SKM-1 (cell line): ENCODE data around the gene DNAH11.
"Not testable (repeated sequence)": the region's sequence is repeated elsewhere in the genome, so short reads cannot be mapped to it uniquely, and the experiment has no call there.

Experiments
- DNase-seq: peaks from one replicate; lab custom pipeline; 2025; ENCODE audit not compliant: unreplicated experiment; lab: John Stamatoyannopoulos, UW

Gene DNAH11, protein sequence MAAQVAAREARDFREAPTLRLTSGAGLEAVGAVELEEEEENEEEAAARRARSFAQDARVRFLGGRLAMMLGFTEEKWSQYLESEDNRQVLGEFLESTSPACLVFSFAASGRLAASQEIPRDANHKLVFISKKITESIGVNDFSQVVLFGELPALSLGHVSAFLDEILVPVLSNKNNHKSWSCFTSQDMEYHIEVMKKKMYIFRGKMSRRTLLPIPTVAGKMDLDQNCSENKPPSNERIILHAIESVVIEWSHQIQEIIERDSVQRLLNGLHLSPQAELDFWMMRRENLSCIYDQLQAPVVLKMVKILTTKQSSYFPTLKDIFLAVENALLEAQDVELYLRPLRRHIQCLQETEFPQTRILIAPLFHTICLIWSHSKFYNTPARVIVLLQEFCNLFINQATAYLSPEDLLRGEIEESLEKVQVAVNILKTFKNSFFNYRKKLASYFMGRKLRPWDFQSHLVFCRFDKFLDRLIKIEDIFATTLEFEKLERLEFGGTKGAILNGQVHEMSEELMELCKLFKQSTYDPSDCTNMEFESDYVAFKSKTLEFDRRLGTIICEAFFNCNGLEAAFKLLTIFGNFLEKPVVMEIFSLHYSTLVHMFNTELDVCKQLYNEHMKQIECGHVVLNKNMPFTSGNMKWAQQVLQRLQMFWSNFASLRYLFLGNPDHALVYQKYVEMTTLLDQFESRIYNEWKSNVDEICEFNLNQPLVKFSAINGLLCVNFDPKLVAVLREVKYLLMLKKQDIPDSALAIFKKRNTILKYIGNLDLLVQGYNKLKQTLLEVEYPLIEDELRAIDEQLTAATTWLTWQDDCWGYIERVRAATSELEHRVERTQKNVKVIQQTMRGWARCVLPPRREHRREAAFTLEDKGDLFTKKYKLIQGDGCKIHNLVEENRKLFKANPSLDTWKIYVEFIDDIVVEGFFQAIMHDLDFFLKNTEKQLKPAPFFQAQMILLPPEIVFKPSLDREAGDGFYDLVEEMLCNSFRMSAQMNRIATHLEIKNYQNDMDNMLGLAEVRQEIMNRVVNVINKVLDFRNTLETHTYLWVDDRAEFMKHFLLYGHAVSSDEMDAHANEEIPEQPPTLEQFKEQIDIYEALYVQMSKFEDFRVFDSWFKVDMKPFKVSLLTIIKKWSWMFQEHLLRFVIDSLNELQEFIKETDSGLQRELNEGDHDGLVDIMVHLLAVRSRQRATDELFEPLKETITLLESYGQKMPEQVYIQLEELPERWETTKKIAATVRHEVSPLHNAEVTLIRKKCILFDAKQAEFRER (N-terminal part only)

GRCh38 chr7:21542891-21543527 lies at the start of gene DNAH11:
Gene DNAH11, plus strand, starts transcription at chr7:21543039. Its CDS starts 207 bp downstream, at chr7:21543246.
- no peak for DNase-seq

DNA sequence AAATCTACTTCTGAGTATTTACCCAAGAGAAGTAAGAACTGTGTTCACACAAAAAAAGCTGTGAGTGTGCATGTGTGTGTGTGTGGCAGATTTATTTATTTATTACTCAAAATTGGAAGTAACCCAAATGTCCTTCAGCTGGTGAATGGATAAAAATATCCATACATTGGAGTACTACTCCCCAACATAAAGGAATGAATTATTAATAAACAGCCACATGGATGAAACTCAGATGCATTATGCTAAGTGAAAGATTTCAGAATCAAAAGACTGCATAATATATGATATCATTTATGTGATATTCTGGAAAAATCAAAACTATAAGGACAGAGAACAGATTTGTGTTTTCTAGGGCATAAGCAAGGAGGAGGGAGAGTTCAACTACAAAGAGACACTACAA lies 47.1 kb upstream of the DNAH11 start:
- no peak for DNase-seq

DNA sequence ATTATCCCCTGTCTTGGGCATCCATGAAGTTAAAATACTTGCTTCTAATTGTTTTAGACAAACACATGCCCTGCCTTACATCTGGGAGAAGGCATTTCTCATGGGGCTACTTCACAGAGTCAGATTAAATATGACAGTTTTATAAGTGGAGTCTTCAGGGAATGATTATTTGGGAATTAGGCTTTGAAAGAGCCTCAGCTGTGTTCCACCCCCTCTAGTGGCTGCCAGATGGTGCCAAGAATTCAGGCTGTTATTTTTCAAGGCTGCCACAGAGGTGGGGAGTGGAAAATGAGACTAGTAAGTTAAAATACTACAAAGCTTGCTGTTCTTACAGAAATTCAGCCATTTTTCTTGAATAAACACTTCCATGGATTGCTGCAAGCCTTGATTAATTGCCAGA lies 45.8 kb upstream of the DNAH11 start:
- DNase-seq, result no peak

DNA sequence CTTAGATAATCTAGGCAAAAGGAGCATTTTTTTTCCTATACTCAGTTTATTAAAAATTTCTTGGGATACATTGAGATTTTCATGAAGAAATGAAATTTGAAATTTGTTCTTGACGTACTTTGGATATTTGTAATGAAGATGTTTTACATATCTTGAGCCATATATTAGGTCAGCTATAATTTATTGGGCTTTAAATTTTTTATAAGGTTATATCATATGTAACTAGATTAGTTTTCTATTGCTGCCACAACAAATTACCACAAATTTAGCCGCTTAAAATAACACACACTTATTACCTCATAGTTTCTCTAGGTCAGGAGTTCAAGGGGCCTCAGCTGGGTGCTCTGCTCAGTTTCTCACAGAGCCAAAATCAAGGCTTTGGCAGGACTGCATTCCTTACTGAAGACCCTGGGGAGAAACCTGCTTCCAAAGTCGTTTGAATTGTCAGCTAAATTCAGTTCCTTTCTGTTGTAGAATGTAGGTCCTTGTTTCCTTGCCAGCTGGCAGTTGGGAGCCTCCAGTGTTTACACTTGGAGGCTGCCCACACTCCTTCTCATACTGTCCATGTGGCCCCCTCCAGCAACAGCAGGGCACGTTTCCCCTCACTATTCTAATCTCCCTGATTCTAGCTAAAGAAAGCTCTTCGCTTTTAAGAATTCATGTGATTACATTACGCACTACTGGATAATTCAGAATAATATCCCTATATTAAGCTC lies 42.6 kb upstream of the DNAH11 start:
- no peak for DNase-seq

- DNase-seq, result no peak
These were observed 38.8 kb upstream of the DNAH11 start for GRCh38 chr7:21504021-21504420.

DNA sequence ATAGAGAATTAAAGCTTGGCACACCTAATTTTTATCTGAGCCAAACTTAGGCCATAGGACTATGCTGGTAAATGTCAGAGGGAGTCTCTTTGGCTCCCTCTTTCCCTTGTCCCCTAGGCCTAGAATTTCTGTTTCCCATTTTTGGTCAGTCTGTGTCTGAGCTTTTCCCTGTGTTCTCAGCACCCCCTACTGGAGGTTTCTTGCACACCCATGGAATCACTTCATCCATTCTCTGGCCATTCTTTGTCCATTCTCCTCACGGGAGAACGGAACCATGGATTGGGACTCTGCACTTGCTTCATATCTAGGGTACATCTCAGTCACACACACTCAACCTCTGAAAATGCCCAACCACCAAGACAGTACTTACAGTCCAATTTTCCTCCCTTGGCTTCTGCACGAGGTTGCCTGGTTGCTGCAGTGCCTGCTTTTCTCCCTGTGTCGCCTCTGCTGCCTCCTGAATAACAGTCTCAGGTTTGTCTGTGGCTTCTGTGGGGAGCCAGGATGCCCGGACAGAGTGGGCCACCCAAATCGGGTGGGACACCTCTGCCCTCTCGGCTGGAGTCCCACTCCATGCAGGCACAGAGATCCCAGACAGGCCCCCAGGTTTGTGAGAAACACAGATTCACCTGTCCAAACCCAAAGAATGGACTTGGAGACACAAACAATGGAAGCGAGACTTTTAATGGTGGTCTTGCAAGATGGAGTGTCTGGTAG lies 35.1 kb upstream of the DNAH11 start:
- DNase-seq, result no peak

- DNase-seq, result no peak
These were observed 34.3 kb upstream of the DNAH11 start for GRCh38 chr7:21508538-21508937.

- no peak for DNase-seq
These were observed 28.8 kb upstream of the DNAH11 start for GRCh38 chr7:21514062-21514461.

DNA sequence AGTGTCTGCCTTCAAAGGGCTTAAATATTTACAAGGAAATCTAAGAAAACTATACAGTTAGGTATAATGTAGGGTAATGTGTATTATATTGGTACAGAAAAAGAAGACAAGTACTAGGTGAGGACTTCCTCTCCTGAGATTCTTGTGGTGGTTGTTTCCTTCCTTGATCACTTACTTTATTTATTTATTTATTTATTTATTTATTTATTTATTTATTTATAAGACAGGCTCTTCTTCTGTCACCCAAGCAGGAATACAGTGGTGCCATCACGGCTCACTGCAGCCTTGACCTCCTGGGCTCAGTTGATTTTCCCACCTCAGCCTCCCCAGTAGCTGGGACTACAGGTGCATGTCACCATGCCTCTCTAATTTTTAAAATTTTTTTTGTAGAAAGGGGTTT lies 18.2 kb upstream of the DNAH11 start:
- DNase-seq, result no peak

GRCh38 chr7:21526007-21526406 lies 16.8 kb upstream of the DNAH11 start:
- peak; percentile 18 for DNase-seq

DNA sequence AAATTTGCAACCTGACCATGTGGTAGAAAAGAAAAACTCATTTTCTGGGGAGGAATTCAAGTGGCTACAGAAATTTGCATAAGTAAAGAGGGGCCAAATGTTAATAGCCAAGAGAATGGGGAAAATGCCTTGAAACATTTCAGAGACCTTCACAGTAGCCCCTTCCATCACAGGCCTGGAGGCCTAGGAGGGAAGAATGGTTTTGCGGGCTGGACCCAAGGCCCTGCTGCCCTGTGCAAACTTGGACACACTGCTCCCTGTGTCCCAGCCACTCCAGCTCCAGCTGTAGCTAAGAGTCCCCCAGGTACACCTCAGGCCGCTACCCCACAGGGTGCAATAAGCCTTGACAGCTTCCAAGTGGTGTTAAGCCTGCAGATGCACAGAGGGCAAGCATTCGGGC lies 16.4 kb upstream of the DNAH11 start:
- DNase-seq, result no peak

- DNase-seq, result not testable (repeated sequence)
These were observed 10.4 kb upstream of the DNAH11 start for GRCh38 chr7:21532485-21532884.

DNA sequence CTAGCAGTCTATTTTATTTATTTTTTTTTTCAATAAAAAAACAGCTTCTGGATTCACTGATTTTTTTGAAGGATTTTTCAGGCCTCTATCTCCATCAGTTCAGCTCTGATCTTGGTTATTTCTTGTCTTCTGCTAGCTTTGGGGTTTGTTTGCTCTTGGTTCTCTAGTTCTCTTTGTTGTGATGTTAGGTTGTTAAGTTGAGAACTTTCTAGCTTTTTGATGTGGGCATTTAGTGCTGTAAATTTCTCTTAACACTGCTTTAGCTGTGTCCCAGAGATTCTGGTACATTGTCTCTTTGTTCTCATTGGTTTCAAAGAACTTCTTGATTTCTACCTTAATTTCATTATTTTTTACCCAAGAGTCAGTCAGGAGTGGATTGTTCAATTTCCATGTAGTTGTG lies 9.2 kb upstream of the DNAH11 start:
- not testable (repeated sequence) for DNase-seq

DNA sequence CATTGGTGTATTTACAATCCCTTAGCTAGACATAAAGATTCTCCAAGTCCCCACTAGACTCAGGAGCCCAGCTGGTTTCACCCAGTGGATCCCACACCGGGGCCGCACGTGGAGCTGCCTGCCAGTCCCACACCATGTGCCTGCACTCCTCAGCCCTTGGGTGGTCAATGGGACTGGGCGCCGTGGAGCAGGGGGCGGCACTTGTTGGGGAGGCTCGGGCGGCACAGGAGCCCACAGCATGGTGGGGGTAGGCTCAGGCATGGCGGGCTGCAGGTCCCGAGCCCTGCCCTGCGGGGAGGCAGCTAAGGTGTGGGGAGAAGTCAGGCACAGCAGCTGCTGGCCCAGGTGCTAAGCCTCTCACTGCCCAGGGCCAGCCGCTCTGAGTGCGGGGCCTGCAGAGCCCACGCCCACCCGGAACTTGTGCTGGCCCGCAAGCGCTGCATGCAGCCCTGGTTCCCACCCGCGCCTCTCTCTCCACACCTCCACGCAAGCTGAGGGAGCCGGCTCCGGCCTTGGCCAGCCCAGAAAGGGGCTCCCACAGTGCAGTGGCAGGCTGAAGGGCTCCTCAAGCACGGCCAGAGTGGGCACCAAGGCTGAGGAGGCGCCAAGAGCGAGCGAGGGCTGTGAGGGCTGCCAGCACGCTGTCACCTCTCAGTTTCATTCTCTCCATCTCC lies 6.3 kb upstream of the DNAH11 start:
- not testable (repeated sequence) for DNase-seq

DNA sequence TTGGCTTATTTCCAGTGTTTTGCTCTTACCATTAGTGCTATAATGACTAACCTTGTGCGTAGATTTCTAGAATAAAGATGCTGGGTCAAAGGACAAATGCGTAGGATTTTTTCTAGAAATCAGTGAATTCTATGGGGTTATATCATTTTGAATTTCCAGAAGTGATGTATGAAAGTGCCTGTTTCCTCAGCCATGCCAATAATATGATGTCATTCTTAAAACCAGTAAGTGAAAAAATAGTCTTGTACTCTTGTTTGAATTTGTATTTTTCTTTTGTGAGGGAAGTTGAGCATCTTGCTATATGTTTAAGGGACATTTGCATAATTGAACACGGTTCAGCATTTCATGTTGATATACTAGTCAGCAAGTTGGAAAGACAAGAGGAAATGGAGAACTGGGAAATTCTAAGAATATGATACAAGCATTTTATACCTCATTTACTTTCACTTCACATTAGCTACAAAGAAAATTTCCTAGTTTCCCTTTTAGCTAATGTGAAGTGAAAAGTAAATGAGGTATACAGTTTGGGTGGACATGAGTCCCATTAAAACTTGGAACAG lies 3.8 kb upstream of the DNAH11 start:
- DNase-seq, result no peak

DNA sequence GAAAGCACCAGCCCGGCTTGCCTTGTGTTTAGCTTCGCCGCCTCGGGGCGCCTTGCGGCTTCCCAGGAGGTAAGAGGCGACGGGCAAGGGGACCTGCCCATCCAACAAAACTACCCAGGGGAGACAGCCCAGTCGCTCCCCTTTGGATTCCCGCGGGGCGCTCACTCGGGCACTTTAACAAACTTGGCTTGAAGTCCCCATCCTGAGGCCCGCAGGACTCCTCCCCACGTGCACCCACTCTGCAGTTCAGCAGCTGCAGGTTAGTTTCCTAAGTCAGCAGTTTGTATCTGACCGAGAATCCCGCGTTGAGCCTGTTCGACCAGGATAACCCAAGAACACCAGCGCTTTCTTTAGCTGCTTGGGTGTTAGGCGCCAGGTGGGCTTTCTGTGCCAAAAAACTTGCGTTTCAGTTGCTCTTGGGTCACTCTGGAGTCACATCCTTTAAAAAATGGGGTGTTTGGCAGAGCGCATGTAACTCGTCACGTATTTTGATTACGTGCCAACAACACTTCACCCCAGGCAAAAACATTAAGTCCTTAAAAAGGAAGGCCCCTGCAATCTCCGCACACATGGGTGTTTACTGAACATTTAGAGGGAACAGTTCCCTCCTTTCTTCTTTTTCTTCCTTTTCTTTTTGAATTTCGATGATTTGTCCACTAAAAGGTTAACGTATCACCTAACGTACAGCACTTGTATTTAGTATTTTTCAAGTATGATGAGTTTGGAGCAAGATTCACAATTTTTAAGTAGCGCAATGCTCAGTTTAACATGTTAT lies 876 bp downstream of the DNAH11 start:
- no peak for DNase-seq

- DNase-seq, result no peak
These were observed 1.4 kb downstream of the DNAH11 start for GRCh38 chr7:21544303-21544656.

DNA sequence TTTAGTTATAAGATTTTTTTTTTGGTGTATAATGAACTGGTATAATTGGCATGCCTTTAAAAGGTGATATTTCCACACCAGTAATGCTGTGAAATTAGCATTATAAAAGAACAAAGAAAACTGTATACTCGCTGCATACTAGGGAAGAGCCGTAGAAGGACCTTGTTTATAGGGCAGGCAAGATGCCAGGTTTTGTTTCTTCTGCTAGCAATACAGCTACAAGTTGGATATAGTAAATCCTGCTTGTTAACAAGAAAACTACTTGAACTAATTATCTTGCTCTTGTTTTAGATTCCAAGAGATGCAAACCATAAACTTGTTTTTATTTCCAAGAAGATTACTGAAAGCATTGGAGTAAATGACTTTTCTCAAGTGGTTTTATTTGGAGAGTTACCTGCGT lies 1.9 kb downstream of the DNAH11 start:
- no peak for DNase-seq
